ENCODE data around the gene KCNQ1OT1.

DNA sequence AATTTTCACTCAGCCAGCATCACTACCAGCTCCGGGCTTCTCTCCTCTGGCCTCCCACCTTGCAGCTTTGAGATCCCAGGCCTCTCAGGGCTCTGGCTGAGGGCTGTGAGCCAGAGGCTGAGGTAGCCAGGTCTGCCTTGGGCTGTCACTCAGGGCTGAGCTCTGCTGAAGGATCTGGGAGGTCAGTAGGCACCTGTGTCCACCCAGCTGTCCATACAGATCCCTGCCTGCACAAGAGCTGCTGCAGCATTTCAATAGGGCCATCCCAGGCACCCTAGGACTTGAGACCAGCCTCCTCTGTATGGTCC is 12.6 kb downstream of the KCNQ1OT1 start:
- TF ChIP-seq, protein P1, sequence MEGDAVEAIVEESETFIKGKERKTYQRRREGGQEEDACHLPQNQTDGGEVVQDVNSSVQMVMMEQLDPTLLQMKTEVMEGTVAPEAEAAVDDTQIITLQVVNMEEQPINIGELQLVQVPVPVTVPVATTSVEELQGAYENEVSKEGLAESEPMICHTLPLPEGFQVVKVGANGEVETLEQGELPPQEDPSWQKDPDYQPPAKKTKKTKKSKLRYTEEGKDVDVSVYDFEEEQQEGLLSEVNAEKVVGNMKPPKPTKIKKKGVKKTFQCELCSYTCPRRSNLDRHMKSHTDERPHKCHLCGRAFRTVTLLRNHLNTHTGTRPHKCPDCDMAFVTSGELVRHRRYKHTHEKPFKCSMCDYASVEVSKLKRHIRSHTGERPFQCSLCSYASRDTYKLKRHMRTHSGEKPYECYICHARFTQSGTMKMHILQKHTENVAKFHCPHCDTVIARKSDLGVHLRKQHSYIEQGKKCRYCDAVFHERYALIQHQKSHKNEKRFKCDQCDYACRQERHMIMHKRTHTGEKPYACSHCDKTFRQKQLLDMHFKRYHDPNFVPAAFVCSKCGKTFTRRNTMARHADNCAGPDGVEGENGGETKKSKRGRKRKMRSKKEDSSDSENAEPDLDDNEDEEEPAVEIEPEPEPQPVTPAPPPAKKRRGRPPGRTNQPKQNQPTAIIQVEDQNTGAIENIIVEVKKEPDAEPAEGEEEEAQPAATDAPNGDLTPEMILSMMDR (IDR thresholded peaks at IDR 0.05; ENCODE audit: low read length) = no peak
- TF ChIP-seq EZH2 (IDR thresholded peaks at IDR 0.05; ENCODE audit: borderline replicate concordance, low read length) = no peak

Data from OCI-LY1 (cell line).